SW480 (cell line): ENCODE measurements around the gene PKDCC.

Source experiments
- DNase-seq: peaks from one replicate; pipeline ENCODE4 v3.0.0-alpha.2; 2016; ENCODE audit warnings: low spot score

PKDCC gene

DNA sequence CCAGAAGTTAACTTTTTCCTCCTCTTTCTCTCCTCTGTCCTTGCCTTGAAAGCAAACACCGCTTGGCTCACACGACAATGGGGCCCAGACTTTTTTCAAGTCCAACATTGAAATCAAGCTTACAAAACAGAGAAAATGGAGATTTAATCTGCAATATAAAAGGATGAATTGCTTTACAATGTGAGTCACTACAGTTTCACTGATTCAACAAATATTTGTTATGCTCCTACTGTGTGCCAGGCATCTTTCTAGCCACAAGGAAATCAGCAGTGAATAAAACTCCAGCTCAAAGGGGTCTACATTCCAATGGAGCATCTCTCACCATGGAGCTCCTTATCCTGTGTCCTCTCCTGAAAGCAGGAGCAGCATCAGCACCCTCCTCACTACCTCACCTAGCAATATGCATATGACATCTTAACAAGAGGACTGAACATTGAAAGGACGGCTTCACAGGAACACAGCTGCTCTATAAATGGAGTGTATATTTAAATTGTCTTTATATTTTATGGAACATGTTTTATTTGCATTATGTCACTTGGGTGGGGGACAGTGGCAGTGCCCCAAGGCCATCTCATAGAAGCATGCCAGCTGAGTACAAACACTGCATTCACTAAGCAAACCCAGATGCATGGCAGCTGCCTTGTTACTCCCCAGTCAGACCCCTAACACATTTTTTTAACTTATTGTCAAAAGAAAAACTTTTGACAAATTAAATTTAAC, 39.5 kb downstream of the PKDCC start:
- no peak for DNase-seq

DNA sequence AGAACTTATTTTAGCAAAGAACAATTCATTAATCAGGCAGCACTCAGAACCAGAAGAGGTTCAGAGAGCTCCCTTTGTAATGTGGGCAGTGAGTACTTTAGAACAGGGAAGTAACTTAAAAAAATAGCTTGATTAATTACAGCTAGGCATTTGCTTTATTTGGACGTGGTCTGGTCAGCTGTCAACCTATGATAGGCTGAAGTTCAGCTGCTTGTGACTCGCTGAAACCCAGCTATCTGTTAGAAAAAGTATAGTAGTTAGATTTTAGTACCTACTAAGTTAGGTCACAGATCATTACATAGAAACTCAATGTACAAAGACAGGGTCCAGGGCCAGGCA, 40.0 kb downstream of the PKDCC start:
- no peak for DNase-seq

DNA sequence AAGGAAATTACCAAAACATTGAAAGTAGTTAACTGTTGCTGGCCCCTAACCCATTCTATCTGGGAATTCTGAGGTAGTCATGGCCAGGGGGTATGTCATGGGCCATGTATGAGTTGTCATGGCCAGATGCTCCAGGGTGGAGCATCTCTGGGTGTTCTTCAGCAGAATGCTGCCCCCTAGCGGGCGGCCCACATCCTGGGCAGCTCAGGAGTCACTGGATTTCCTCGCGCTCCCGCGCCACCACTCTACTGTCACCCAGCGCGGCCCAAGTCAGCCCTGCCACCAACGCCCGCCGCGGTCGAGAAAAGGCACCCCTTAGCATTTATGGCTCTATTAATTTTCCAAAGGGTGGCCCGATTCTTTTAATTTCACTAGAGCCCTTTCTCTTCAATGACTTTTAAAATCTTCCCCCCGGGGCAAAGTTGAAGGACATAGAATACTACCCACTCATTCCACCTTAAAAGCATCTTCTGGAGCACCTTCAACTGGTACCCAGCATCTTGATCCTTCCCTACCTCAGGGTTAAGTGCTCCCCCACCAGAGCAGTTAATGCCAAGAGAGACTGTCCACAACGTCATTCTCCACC, 41.6 kb downstream of the PKDCC start:
- DNase-seq = no peak

DNA sequence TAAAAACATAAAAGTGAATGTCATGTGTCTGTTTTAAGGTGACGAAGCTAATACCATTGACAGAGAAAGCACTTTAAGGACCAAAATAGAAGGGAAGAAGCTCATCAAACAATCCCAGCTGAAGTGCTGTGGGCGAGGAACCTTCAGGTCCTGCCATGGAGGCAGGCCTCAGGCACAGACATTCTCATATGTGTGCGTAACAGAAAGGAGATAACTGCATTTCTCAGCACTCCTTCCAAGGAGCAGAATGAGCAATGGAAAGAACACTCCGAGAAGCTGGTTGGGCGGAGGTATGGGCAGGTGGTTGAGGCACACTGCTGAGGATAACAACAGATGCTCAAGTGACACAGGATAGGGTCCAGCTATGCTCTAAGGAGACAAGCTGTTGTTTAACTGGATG, 42.4 kb downstream of the PKDCC start:
- no peak for DNase-seq

DNA sequence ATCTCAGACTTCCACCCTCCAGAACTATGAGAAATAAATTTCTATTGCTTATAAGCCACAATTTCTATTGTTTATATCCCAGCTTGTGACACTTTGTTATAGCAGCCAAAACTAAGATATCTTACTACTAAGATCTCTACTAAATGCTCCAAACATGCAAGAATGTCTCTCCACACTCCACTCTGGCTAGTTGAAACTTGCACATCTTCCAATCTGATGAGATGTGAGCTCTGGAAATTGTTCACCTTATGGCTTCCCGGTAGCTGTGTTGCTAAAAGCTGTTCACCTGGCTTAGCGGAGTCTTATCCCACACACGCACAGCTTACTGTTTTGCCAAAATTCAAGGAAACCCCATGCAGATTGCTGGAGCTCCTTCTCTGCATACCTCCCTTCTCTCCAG, 43.9 kb downstream of the PKDCC start:
- no peak for DNase-seq

DNA sequence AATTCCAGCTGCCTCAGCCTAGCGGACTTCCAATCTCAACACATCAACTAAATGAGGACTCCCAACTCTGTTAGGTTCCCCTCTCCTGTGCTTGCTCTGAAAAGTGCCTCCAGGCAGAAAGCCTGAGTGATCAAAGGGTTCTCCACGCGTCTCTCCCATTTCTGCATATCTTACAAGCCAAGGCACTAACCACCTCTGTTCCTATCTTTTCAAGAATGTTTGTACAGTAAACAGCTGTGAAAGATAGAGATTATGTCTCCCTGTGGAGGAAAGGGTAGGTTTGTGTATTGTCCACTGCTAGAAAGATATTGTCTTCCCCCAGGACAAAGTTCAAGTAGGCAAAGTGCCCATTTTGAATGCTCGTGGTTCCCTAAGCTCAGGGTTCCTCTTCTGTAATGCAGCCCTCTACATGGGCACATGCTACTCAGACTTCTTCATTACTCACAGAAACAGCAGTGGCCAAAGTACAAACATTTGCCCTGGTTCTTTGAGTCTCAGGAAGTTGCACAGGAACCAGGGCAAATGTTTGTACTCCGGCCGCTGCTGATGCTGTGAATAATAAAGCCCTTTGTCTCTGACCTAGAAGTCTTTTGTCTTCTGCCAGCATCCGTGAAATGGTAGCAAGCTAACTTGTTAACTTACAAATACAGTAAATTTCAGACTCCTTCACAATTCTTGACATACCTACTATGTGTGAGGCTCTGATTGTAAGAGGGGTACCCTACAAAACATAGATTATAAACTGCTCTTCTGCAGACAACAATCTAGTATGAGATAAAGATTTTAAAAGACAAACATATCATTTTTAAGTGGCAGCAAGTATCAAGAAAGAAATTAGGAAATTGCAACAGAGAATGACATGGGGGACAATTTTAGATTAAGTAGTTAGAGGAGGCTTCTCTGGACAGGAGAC, 44.5 kb downstream of the PKDCC start:
- no peak for DNase-seq

DNA sequence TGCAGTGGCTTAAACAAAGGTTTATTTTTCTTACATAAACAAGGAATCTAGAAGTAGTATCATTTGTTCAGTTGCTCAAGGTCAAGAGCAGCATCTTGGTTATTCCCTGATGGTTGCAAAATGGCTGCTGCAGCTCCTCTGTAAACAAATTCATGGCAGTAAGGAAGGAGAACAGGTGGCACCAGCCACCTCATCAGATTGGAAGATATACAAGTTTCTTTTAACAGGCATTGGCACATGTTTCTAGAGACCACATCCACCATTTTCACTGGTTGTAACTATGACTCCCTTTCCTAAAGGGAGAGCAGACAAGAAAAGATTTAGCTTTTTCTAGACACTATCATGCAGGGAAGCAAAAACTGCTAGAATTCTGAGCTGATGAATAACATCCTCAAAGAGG, 46.3 kb downstream of the PKDCC start:
- no peak for DNase-seq

DNA sequence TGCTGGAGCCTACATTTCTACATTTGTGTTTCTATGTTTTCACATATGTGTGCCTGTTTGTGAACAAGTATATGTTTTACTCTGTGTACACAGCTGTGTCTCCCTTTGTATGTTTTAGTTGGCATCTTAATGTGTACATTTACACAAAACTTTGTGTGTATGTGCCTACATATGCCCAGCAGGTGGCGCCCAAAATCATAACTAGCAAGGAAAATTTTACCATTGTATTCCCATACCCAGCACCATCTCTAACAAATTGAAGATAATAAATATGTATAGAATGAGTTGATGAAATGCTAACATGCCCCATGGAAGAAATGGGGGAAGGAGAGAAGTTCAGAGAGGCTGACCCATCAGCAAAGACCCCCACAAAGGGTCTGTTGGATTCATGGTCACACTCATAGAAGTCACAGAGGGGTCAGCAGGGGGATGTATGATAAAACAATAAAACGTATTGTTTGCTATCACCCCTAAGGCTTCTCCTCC, 48.1 kb downstream of the PKDCC start:
- DNase-seq = peak; percentile 78

DNA sequence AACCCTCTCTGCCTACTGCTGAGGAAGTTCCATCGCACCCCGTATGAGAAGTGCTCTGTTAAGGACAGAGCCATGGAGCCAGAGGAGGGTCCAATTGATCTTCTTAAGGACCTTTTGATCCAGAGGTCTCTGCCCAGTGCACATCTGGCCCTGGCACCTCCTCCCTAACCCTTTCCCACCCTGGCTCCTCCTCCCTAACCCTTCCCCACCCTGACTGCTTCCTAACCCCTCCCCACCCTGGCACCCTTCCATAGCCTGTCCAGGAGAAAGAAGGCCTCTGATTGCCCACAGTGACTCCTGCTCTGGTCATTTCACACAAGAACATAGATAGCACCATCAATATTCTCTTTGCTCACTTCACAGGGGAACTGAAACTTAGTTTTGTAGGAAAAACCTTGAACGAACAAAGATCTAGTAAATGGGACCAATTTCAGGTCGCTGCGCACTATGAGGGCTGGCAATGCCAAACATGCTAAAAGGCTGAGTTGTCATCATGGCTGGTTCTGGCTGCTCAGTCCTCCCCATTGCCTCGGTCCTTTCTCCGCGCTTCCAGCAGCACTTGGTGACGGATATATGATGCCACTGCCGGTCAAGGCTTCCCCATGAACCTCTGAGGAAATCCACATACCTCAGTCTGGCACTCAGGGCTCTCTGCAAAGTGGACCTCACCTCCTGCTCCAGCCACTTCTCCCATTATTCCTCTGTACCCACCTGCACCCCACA, 49.2 kb downstream of the PKDCC start:
- no peak for DNase-seq

DNA sequence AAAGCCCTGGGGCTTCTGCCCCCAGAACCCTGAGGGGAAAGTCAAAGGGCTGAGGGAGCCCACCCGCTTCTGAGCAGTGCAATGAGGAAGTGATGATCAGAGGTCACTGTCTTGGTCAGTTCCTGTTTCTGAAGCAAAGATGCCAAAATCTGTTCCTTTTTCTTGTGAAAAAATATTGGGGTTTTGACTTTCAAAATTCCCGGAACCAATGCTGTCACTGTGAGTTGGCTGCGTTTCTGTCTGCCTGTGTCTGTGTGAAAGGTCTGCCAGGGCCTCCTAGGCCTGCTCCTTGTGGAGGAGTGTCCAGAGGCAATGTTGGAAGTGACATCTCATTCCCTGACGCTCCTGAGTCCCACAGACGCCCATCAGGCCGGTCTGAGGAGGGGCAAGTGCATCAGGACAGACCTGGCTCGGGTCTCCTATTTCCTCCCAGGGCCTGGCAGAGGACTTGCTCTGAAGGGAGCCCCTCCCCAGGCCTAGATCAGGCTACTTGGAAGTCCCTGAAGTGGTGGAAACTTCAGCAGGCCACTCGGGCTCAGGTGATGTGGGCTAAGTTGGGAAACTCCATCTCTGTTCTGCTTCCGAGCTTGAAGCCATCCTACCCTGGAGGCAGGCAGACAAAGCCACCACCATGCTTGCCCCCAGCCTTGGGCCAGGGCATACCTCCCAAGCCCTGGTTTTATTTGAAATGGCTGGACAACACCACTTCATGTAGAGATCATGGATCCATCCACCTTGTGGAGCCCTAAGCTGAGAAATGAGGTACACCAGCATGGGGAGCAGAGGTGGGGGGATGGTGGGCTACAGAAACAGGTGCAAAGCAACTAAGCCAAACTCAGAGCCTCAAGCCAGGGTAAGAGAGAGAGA, 51.0 kb downstream of the PKDCC start:
- no peak for DNase-seq

DNA sequence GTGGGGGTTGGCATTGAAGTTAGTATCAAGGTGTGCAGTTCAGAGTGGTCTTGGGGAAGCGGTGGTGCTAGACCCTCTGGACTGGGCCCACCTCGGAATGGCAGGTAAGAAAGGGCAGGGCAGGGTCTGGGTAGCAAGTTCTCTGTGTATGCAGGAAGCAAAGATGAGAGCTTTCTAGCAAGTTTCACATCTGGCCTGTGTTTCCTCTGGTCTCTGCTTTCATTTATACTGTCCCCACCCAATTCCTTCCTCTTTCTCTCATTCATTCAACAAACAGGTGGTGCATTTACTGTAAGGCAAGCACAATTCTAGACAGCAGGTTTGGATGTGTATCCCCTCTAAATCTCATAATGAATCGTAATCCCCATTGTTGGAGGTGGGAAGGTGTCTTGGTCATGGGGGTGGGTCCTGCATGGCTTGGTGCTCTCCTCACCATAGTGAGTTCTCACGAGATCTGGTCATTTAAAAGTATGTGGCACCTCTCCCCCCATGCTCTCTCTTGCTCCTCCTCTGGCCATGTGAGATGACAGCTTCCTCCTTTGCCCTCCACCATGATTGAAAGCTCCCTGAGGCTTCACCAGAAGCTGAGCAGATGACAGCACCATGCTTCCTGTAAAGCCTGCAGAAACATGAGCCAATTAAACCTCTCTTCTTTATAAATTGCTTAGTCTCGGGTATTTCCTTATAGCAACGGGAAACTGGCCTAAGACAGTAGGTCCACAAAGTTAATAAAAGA, 51.8 kb downstream of the PKDCC start:
- no peak for DNase-seq

DNA sequence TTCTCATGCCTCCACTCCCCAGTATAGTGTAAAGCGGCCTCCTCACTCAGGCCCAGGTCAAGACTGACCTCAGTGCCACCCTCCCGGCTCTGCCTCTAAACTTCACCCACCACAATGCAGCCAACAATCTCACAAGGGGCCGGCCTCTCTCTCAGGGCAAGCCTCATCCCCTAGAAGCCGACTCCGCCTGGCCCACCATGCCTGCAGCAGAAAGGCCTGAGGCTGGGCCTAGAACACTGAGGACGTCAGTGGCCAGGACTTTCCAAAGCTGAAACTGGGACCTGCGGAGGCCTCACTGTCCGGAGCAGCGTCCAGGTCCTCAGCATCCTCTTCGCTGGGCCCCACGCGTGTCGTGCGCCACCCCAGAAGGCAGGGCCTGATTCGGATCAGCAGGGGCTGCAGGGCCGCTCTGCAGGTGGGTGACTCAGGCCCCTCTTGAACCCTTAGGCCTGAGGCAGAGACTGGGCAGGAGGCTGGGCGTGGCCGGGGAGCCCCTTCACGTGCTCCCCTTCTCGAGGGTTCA, 52.9 kb downstream of the PKDCC start:
- no peak for DNase-seq

DNA sequence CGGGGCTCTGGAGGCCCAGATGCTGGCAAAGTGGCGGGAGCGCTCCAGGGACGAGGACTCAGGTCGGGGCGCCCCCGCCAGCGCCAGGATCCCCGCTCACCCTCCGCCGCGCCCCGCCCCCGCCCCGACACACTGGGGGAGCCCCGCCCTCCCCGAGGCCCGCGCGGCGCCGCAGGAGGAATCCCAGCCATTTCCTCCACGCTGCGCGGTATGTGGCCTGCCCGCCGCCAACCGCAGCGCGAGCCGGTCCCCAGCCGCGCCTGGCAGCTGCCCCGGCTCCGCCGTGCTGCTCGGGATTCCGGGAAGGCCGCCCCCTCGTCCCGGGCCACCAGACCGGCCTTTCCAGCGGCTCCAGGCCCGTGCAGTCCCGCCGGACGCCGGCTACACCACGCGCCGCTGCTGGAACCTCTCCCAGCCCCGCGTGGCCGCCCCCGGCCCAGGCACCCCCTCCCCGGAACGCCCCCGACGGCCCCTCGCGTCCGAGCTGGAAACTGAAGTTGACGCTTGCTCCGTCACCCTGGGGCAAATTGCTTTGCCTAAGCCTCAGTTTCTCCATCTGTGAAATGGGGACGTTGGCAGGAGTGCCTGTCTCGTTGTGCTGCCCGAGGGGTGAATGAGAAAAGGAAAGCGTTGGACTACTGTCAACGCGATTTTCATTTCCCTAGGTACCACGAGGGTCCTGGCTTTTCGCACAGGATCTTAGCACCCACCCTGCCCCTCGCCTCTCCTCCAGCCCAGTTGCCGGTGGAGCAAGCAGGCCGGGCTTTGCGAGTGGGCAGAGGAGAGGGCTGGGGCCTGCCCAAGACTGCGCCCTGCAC, 53.6 kb downstream of the PKDCC start:
- peak; percentile 73 for DNase-seq

DNA sequence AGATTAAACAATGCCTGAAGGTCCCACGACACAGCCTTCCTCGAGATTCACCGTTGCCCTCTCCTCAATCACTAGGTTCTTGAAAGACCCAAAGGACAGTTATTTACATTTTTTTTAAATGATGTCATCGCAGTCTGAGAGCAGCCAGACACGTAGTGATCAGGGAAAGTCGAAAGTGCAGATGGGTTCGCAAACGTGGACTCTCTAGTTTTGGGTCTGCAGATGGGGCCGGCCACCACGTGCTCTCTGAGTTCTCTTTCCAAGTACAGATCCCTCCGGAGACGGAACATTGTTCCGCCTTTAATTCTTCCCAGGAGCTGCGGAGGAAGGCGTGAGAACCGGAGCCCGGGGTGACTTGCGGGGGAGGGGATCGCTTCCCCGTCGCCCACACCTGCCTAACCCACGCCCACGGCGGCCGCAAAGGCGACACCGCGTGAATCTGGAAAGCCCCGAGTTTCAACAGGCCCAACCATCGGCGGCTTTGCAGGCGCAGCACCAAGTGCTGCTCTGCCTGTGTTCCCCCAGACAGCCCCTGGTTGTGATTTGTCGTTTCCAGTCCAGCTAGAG, 54.3 kb downstream of the PKDCC start:
- peak; percentile 89 for DNase-seq

DNA sequence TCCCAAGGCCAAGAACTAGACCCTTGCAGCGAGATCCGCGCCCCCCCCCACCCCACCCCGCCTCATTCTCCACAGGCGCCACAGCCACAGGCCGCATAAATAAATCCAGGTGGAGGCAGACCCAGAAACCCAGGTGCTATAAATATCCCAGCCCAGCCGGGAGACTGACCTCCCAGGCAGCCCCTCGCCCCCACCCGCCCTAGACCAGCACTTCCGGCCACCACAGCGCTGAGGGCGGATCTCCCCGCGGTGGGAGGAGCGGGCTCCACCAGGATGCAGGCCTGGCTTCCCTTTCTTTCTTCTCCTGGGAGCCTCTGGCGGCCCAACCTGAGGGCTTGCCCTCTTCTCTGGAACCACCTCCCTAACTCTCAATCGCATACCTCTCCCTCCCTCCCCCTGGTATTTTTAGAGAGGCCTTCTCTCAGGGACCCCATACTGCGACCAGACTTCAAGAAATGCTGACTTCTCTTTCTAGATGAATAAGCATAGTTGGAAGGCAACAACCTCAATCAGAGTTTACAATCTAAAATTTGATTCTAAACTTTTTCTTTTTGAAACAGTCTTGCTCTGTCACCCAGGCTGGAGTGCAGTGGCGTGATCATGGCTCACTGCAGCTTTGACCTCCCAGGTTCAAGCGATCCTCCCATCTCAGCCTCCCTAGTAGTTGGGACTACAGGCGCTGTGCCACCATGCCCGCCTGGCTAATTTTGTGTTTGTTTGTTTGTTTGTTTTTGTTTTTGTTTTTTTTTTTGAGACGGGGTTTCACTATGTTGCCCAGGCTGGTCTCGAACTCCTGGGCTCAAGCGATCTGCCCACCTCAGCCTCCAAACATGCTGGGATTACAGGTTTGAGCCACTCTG, 55.0 kb downstream of the PKDCC start:
- peak; percentile 82 for DNase-seq

DNA sequence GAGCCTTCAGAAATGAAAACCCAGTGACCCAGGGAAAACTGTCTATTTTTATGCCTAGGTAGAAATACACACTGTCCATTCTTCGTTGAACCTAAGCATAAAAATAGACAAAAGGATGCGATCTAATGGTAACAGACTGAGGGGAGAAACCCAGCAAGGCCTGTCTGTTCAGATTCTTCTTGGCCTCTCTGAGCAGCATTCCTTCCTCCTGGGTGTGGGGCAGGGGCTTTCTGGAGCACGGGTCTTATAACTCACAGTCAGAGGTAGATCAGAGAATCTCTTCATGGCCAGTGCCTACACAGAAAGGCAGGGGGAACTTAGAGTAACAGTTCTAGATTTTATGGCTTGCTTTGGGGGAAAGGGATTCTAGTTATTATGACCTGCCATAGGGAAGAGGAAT, 56.0 kb downstream of the PKDCC start:
- no peak for DNase-seq

DNA sequence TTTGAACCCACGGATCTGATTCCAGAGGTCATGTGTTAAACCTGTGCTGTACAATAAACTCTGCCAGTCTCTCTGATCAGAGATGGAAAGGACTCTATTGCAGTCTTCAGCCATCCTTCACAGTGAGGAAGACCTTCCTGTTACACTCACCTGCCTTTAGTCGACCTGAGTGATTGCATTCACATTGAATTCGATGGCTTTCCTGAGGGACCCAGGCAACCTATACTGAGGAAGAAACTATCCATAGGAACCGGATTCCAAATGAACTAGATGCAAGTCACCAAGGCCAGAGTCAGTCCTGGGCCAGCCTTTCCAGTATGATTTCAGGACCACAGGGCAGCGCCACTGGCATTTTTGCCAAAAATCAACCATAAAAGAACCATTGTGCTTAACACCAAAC, 56.8 kb downstream of the PKDCC start:
- no peak for DNase-seq
